Upper lobe of left lung (tissue), 6 donors: Measurements from ENCODE around the gene AP4M1. TPM values are rescaled to one million over a fixed set of nuclear protein-coding genes. Genes with fewer than 3 reads are reported as not detected.

ENCODE experiments used
- ATAC-seq, 2 donors: fragments of 200-7000 bp; cut with Tn5 transposase; one replicate each; pipeline ENCODE4 v1.9.1; 2022; ENCODE audit warnings: mild to moderate bottlenecking in 2 of 2, moderate library complexity in 2 of 2; ENCODE audit not compliant: low FRiP score in 2 of 2
- DNase-seq, 2 donors: peaks; one replicate each; pipeline ENCODE4 v3.0.0-alpha.2; 2019 to 2020
- H3K27ac ChIP-seq, 4 donors: fragments of 200-600 bp; sonication (generic); one replicate each; pipeline ENCODE4 v1.5.1; 2016 to 2019
- H3K27me3 ChIP-seq, 4 donors: fragments of 200-600 bp; sonication (generic); one replicate each; pipeline ENCODE4 v1.5.1; 2017 to 2019
- H3K36me3 ChIP-seq, 4 donors: fragments of 200-600 bp; sonication (generic); one replicate each; pipeline ENCODE4 v1.5.1; 2016 to 2019
- H3K4me1 ChIP-seq, 4 donors: fragments of 200-600 bp; sonication (generic); one replicate each; pipeline ENCODE4 v1.5.1; 2018 to 2019
- H3K4me3 ChIP-seq, 4 donors: fragments of 200-600 bp; sonication (generic); one replicate each; pipeline ENCODE4 v1.5.1; 2017 to 2019; ENCODE audit warnings: mild to moderate bottlenecking in 2 of 4, moderate library complexity in 1 of 4
- H3K9me3 ChIP-seq, 4 donors: fragments of 200-600 bp; sonication (generic); one replicate each; pipeline ENCODE4 v1.5.1; 2018 to 2019
- CTCF ChIP-seq, 6 experiments: fragments of 450-650 bp in 4 of 6; fragments of 200-600 bp in 2 of 6; sonication (generic) in 2 of 6; IDR thresholded peaks; one replicate each; pipeline ENCODE4 v1.5.1; 2016 to 2019; ENCODE audit warnings: antibody characterized with exemption in 6 of 6
- EP300 ChIP-seq, 4 donors: sonication (generic); formaldehyde crosslinking; IDR thresholded peaks; one replicate each; pipeline ENCODE4 v1.5.1; 2017; ENCODE audit warnings: antibody characterized with exemption in 4 of 4, control low read depth in 2 of 4
- POLR2A ChIP-seq, 4 donors: fragments of 450-650 bp; IDR thresholded peaks; one replicate each; pipeline ENCODE4 v1.5.1; 2016 to 2017; ENCODE audit warnings: antibody characterized with exemption in 4 of 4, mild to moderate bottlenecking in 2 of 4
- POLR2AphosphoS5 ChIP-seq, 2 donors: sonication (generic); formaldehyde crosslinking; IDR thresholded peaks; one replicate each; pipeline ENCODE4 v1.5.1; 2017; ENCODE audit warnings: antibody characterized with exemption in 2 of 2
- WGBS, 2 donors: methylation state at CpG; one replicate each; pipeline ENCODE4 v1.1.5; 2017 to 2018; 5-methylcytosine and 5-hydroxymethylcytosine counted together
- total RNA-seq, 6 donors: library from RNA; depleted of rRNA in 4 of 6; stranded (reverse); fragments of >200 nt in 4 of 6; gene quantifications; one replicate each; pipeline versions ENCODE4 v1.1.0 to v1.2.1, GENCODE V29; 2016 to 2021
- donor health status: DM: no; HTN: no; CAD: no; lungs with moderate emphysema.
- donor health status: DM: no; HTN: yes; CAD: no; lungs with severe emphysema.

The AP4M1 gene
- total RNA-seq, 6 donors from 2014 or later, result 17.3 to 142 (median 19.4) TPM

GRCh38 chr7:100066953-100067352 is 34.5 kb upstream of the AP4M1 start:
- peaks cover 25 to 65% (median 49%) of the 10 kb centered on the region in 4 donors for H3K36me3 ChIP-seq

GRCh38 chr7:100069991-100070390 is 31.5 kb upstream of the AP4M1 start:
- no peak overlapping the region for H3K27ac ChIP-seq
- DNase-seq (no peak), ATAC-seq (no peak)
- 97 to 99% methylated on average over 5 of the region's 5 CpGs for WGBS, 2 donors
- TF ChIP-seq POLR2AphosphoS5 (IDR thresholded peaks at IDR 0.05), result no peak
- no peak for TF ChIP-seq POLR2A (IDR thresholded peaks at IDR 0.05)
- no peak for TF ChIP-seq CTCF (IDR thresholded peaks at IDR 0.05)
- no peak for TF ChIP-seq EP300 (IDR thresholded peaks at IDR 0.05)
- peaks cover 45 to 71% (median 61%) of the 10 kb centered on the region in 4 donors for H3K36me3 ChIP-seq
- H3K4me1 ChIP-seq, result peaks cover 8 to 15% (median 10%) of the 10 kb centered on the region in 4 donors
- peaks cover 22 to 28% (median 27%) of the 10 kb centered on the region in 4 donors for H3K9me3 ChIP-seq
- no peaks in the 10 kb centered on the region for H3K27me3 ChIP-seq
- H3K4me3 ChIP-seq, result no peak overlapping the region

More at GRCh38 chr7:100066953-100067352, 34.5 kb upstream of the AP4M1 start:
- Histone ChIP-seq H3K27ac (no peak overlapping the region), H3K9me3 (peaks cover 17 to 19% (median 18%) of the 10 kb centered on the region in 4 donors), H3K4me1 (peaks cover 8 to 21% (median 12%) of the 10 kb centered on the region in 4 donors), H3K27me3 (no peaks in the 10 kb centered on the region), H3K4me3 (no peak overlapping the region)
- DNase-seq, result no peak
- TF ChIP-seq EP300 (IDR thresholded peaks at IDR 0.05) (no peak), CTCF (IDR thresholded peaks at IDR 0.05) (no peak), POLR2A (IDR thresholded peaks at IDR 0.05) (no peak), POLR2AphosphoS5 (IDR thresholded peaks at IDR 0.05) (no peak)
- ATAC-seq, result no peak
- 86 to 90% methylated on average over 7 of the region's 7 CpGs for WGBS, 2 donors

- H3K9me3 ChIP-seq, result peaks cover 22 to 28% (median 27%) of the 10 kb centered on the region in 4 donors
- no peak overlapping the region for H3K27ac ChIP-seq
- no peak for ATAC-seq
- H3K27me3 ChIP-seq, result no peaks in the 10 kb centered on the region
- TF ChIP-seq CTCF (IDR thresholded peaks at IDR 0.05) (no peak), POLR2A (IDR thresholded peaks at IDR 0.05) (no peak), EP300 (IDR thresholded peaks at IDR 0.05) (no peak), POLR2AphosphoS5 (IDR thresholded peaks at IDR 0.05) (no peak)
- peaks cover 49 to 82% (median 73%) of the 10 kb centered on the region in 4 donors for H3K36me3 ChIP-seq
- H3K4me3 ChIP-seq, result no peak overlapping the region
- no peak for DNase-seq
- 95 to 96% methylated on average over 11 of the region's 11 CpGs for WGBS, 2 donors
- H3K4me1 ChIP-seq, result peaks cover 0 to 3% (median under 1%) of the 10 kb centered on the region in 4 donors
Measured at GRCh38 chr7:100071018-100071723, 30.3 kb upstream of the AP4M1 start.

GRCh38 chr7:100072462-100072861 is 29.0 kb upstream of the AP4M1 start:
- no peak for ATAC-seq
- Histone ChIP-seq H3K27ac (no peak overlapping the region), H3K36me3 (peaks cover 57 to 87% (median 84%) of the 10 kb centered on the region in 4 donors), H3K4me3 (no peak overlapping the region), H3K27me3 (no peaks in the 10 kb centered on the region), H3K9me3 (peaks cover 22 to 28% (median 27%) of the 10 kb centered on the region in 4 donors), H3K4me1 (no peaks in the 10 kb centered on the region)
- 95 to 97% methylated on average over 10 of the region's 10 CpGs for WGBS, 2 donors
- DNase-seq, result no peak
- no peak for TF ChIP-seq EP300 (IDR thresholded peaks at IDR 0.05)
- TF ChIP-seq POLR2A (IDR thresholded peaks at IDR 0.05), result no peak
- no peak for TF ChIP-seq CTCF (IDR thresholded peaks at IDR 0.05)
- no peak for TF ChIP-seq POLR2AphosphoS5 (IDR thresholded peaks at IDR 0.05)
